ENCODE results near the gene DUSP7. TPM values are rescaled to one million over a fixed set of nuclear protein-coding genes. Genes with fewer than 3 reads are reported as not detected.
"Not testable (repeated sequence)": the region's sequence is repeated elsewhere in the genome, so short reads cannot be mapped to it uniquely, and the experiment has no call there.

The DUSP7 gene
- total and polyA plus RNA-seq, 9 of the 15 experiments (the other 6 are each of a cell fraction or from before 2014, with no cell fraction given) = 0.45 to 15.8 (median 8.2) TPM

DNA sequence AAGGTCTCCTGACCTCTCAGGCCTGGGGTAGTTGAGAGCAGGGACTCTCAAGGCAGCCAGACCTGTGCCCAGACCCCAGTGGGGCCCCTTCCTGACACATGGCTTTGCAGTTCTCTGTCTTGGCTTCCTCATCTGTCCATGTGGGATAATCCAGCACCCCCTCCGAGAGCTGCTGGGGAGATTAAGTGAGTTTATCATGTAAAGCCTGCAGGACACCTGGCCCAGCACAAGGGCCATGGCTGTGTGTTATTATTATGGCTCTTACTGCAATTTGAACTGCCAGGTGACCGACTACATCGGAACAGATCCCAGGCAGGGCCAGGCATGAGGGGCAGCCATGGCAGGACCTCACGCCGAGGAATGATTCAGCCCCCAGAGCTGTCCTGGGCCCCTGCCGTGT, 12.6 kb downstream of the DUSP7 start (continued):
- no peak for TF ChIP-seq ZNF140 (CRISPR knock-in tag; IDR thresholded peaks at IDR 0.05)
- TF ChIP-seq, protein P1, sequence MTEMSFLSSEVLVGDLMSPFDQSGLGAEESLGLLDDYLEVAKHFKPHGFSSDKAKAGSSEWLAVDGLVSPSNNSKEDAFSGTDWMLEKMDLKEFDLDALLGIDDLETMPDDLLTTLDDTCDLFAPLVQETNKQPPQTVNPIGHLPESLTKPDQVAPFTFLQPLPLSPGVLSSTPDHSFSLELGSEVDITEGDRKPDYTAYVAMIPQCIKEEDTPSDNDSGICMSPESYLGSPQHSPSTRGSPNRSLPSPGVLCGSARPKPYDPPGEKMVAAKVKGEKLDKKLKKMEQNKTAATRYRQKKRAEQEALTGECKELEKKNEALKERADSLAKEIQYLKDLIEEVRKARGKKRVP (CRISPR knock-in tag; IDR thresholded peaks at IDR 0.05) = no peak

DNA sequence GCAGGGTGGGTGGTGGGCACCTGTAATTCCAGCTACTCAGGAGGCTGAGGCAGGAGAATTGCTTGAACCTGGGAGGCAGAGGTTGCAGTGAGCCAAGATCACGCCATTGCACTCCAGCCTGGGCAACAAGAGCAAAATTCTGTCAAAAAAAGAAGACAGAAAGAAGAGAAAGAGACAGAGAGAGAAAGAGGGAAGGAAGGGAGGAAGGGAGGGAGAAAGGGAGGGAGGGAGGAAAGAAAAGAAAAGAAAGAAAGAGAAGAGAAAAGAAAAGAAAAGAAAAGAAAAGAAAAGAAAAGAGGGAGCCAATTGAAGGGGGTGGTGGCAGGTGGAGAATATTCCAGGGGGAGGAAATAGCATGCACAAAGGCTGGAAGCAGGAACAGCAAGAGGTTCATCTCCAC, 13.3 kb downstream of the DUSP7 start:
- in situ Hi-C loops (cut with MboI); BruUV-seq (replicated peaks); CTCF ChIA-PET (ENCODE audit: low intra/inter-chr PET ratio): not testable (repeated sequence)

More for the DNA sequence above, 13.3 kb downstream of the DUSP7 start:
- H3K36me3 ChIP-seq (ENCODE audit: control insufficient read depth, insufficient read depth, low read length); H3K9me1 ChIP-seq (ENCODE audit: control insufficient read depth, insufficient read depth, low read length); H3K79me2 ChIP-seq (ENCODE audit: control insufficient read depth, insufficient read depth, low read length); H3K9me3 ChIP-seq (replicated peaks; ENCODE audit: control insufficient read depth, insufficient read depth, low read depth, low read length); intact Hi-C loops (cut with micrococcal nuclease); H3K27ac ChIP-seq (ENCODE audit: extremely low read depth, low read depth, low read length); ATAC-seq; H2AFZ ChIP-seq (ENCODE audit: low read depth, low read length); DNase-seq (ENCODE audit: extremely low read depth in 1 of 4, low spot score in 3 of 4); FAIRE-seq; H4K20me1 ChIP-seq (replicated peaks; ENCODE audit: control insufficient read depth, insufficient read depth, low read length); H3K4me2 ChIP-seq (ENCODE audit: insufficient read depth, low read length); H3K4me3 ChIP-seq; H3K9ac ChIP-seq (ENCODE audit: insufficient read depth in 1 of 2, low read depth in 2 of 2, low read length in 2 of 2): not testable (repeated sequence)
- H3K4me1 ChIP-seq (replicated peaks in 1 of 2; ENCODE audit: control insufficient read depth in 2 of 2, insufficient read depth in 2 of 2, low read length in 2 of 2) = peaks cover 3 to 39% of the 10 kb centered on the region in 2 experiments; a peak in 4 of 5 replicates
- WGBS (ENCODE audit: insufficient coverage, low coverage, missing lambda C conversion rate) = no CpG with 5 or more reads among the region's 1 CpG
- 0 out of 2 replicates have a peak, but pooled peaks have one; percentile 66 for TF ChIP-seq ZNF512 (tag; IDR thresholded peaks at IDR 0.05)
- POLR2A ChIA-PET = interaction anchor here (1.3 kb wide), 1 partner anchor 10 kb away, joined by 4 read pairs; no protein-coding TSS in a partner anchor
- H3K27me3 ChIP-seq (ENCODE audit: control insufficient read depth in 2 of 2, insufficient read depth in 2 of 2, low read length in 2 of 2) = peaks cover 0 to 22% of the 10 kb centered on the region in 2 experiments; a peak in 2 of 5 replicates
